HepG2 (cell line): Measurements from ENCODE around the gene PCYT2. TPM values are rescaled to one million over a fixed set of nuclear protein-coding genes. Genes with fewer than 3 reads are reported as not detected.
A peak's percentile ranks its signal among the peaks of the same experiment; 100 is the strongest.

Experiments
- ATAC-seq: fragments of 200-7000 bp; cut with Tn5 transposase; 3 replicates; pipeline ENCODE4 v1.9.1; 2020; ENCODE audit warnings: mild to moderate bottlenecking, moderate library complexity
- BruUV-seq: library from RNA; stranded (reverse); fragments of 400-500 nt; replicated peaks from 2 replicates; lab custom pipeline; 2021; lab: Mats Ljungman, UMichigan
- CTCF ChIA-PET: fragments of 300-600 bp; formaldehyde crosslinking; extraction: SDS; loops from one replicate; lab custom pipeline; 2021; ENCODE audit warnings: low total read pairs, inconsistent platforms, low intra/inter-chr PET ratio; lab: Yijun Ruan, JAX
- POLR2A ChIA-PET: fragments of 350-600 bp; sonication (Branson Sonifier 250); formaldehyde crosslinking; loops from one replicate; lab custom pipeline; 2020; ENCODE audit warnings: antibody characterized with exemption, inconsistent platforms; lab: Yijun Ruan, JAX
- DNase-seq: peaks from one replicate; pipeline ENCODE4 v3.0.0-alpha.2; 2015; ENCODE audit warnings: low spot score
- FAIRE-seq: peaks from 3 replicates; lab custom pipeline; 2011; peaks lifted over from hg19 to GRCh38; lab: Jason Lieb, UNC
- H2AFZ ChIP-seq: one replicate; pipeline ENCODE4 v1.6.1; 2011; ENCODE audit warnings: low read length, inconsistent platforms
- H3K27ac ChIP-seq: fragments of 300-600 bp; 3 replicates; pipeline ENCODE4 v1.8.0; 2011; ENCODE audit warnings: mixed run types, mild to moderate bottlenecking, mixed read lengths, low read length, inconsistent platforms; ENCODE audit not compliant: insufficient read depth; ENCODE audit errors: extremely low read length
- H3K27me3 ChIP-seq, 2 experiments: fragments of 200-600 bp in 1 of 2; 2 replicates in 1 of 2; 3 replicates in 1 of 2; pipeline versions ENCODE4 v1.6.0 to v1.8.0; 2011; ENCODE audit warnings: low read length in 2 of 2, mild to moderate bottlenecking in 2 of 2, moderate library complexity in 2 of 2, inconsistent platforms in 1 of 2; ENCODE audit not compliant: insufficient read depth in 2 of 2, control insufficient read depth in 1 of 2
- H3K36me3 ChIP-seq, 2 experiments: fragments of 200-600 bp in 1 of 2; replicated peaks in 1 of 2; 2 replicates in 1 of 2; 3 replicates in 1 of 2; pipeline versions ENCODE4 v1.5.1 to v1.8.0; 2011; ENCODE audit warnings: low read length in 2 of 2, inconsistent platforms in 1 of 2; ENCODE audit not compliant: insufficient read depth in 2 of 2, control insufficient read depth in 1 of 2
- H3K4me1 ChIP-seq: 2 replicates; pipeline ENCODE4 v1.5.1; 2012; ENCODE audit warnings: low read length, inconsistent platforms; ENCODE audit not compliant: insufficient read depth
- H3K4me2 ChIP-seq: 2 replicates; pipeline ENCODE4 v1.6.0; 2011; ENCODE audit warnings: low read depth, low read length, inconsistent platforms
- H3K4me3 ChIP-seq, 3 experiments: fragments of 200-600 bp in 1 of 3; sonication (generic), shearing (Covaris generic) in 1 of 3; replicated peaks in 1 of 3; 2 replicates each; pipeline ENCODE4 v1.5.1; 2011 to 2016; ENCODE audit warnings: low read length in 3 of 3, inconsistent platforms in 2 of 3, low read depth in 2 of 3, mild to moderate bottlenecking in 2 of 3, control low read depth in 1 of 3, mixed read lengths in 1 of 3; ENCODE audit not compliant: insufficient read depth in 1 of 3
- H3K79me2 ChIP-seq: one replicate; pipeline ENCODE4 v1.6.1; 2011; ENCODE audit warnings: low read length, inconsistent platforms; ENCODE audit not compliant: insufficient read depth
- H3K9ac ChIP-seq: 2 replicates; pipeline ENCODE4 v1.6.0; 2011; ENCODE audit warnings: mild to moderate bottlenecking, low read depth, low read length, inconsistent platforms; ENCODE audit not compliant: insufficient read depth
- H3K9me3 ChIP-seq: 2 replicates; pipeline ENCODE4 v1.5.1; 2012; ENCODE audit warnings: mild to moderate bottlenecking, low read length
- H4K20me1 ChIP-seq: 2 replicates; pipeline ENCODE4 v1.6.0; 2011; ENCODE audit warnings: inconsistent platforms, mild to moderate bottlenecking, low read length, moderate library complexity; ENCODE audit not compliant: insufficient read depth
- AKNA ChIP-seq: sonication (generic); formaldehyde crosslinking; IDR thresholded peaks from 2 replicates; pipeline ENCODE4 v1.4.0; 2020; ENCODE audit warnings: missing genetic modification reagents, borderline replicate concordance
- CENPT ChIP-seq: sonication (generic); formaldehyde crosslinking; IDR thresholded peaks from 2 replicates; pipeline ENCODE4 v1.8.0; 2022; ENCODE audit warnings: low read depth, mild to moderate bottlenecking, moderate library complexity, missing genetic modification reagents
- IKZF1 ChIP-seq: fragments of 450-650 bp; IDR thresholded peaks from 2 replicates; pipeline ENCODE4 v1.7.1; 2016
- RAD21 ChIP-seq: fragments of 450-650 bp; formaldehyde crosslinking; IDR thresholded peaks from 2 replicates; pipeline ENCODE4 v1.5.0; 2020; ENCODE audit warnings: mild to moderate bottlenecking
- SNRNP70 ChIP-seq: fragments of 200-400 bp; formaldehyde crosslinking; IDR thresholded peaks from 2 replicates; pipeline ENCODE4 v1.6.1; 2017; ENCODE audit warnings: mild to moderate bottlenecking, low read depth, low read length, moderate library complexity
- ZBTB10 ChIP-seq: sonication (generic); formaldehyde crosslinking; IDR thresholded peaks from 2 replicates; pipeline ENCODE4 v1.4.0; 2020; ENCODE audit warnings: missing genetic modification reagents, borderline replicate concordance
- ZNF441 ChIP-seq: sonication (generic); formaldehyde crosslinking; IDR thresholded peaks from 2 replicates; pipeline ENCODE4 v1.7.0; 2021; ENCODE audit warnings: missing genetic modification reagents, borderline replicate concordance
- ZNF503 ChIP-seq: sonication (generic); formaldehyde crosslinking; IDR thresholded peaks from 2 replicates; pipeline ENCODE4 v1.4.0; 2020; ENCODE audit warnings: missing genetic modification reagents
- ZNF589 ChIP-seq: sonication (generic); formaldehyde crosslinking; conservative IDR thresholded peaks from 2 replicates; pipeline ENCODE4 v1.8.0; 2022; ENCODE audit warnings: mild to moderate bottlenecking, moderate library complexity, missing genetic modification reagents
- ZSCAN30 ChIP-seq: sonication (generic); formaldehyde crosslinking; IDR thresholded peaks from 2 replicates; pipeline ENCODE4 v1.5.0; 2020; ENCODE audit warnings: mild to moderate bottlenecking, missing genetic modification reagents
- WGBS: methylation state at CpG from one replicate; pipeline ENCODE4 v1.1.6; 2017; ENCODE audit warnings: low lambda C conversion rate; 5-methylcytosine and 5-hydroxymethylcytosine counted together
- in situ Hi-C: cut with HindIII; loops from 2 replicates; pipeline ENCODE4 v1.10.0; 2017; ENCODE audit warnings: low pct_unique_long_range_greater_than_20kb; ENCODE audit not compliant: extremely low pct_ligation_motif_present
- intact Hi-C: fragments of 100-400 bp; cut with micrococcal nuclease; formaldehyde crosslinking; loops from one replicate; pipeline ENCODE4 v1.10.0; 2022; ENCODE audit not compliant: unreplicated experiment
- polyA plus RNA-seq, 8 experiments: library from polyadenylated mRNA; depleted of rRNA in 3 of 8; stranded (reverse) in 7 of 8; unstranded in 1 of 8; fragments of >200 nt; fragmentation: Illumina TruSeq in 4 of 8; extraction: Trizol in 4 of 8; gene quantifications; 2 replicates each; pipeline versions ENCODE4 v1.2.1 to v1.2.3, GENCODE V29; 2011 to 2016; ENCODE audit warnings: low read depth in 4 of 8, missing spikeins in 1 of 8, mixed read lengths in 1 of 8; ENCODE audit not compliant: insufficient read depth in 1 of 8
- total RNA-seq, 5 experiments: library from RNA; depleted of rRNA; stranded (reverse); fragments of >200 nt; fragmentation: Illumina TruSeq; extraction: Trizol; gene quantifications; 2 replicates each; pipeline ENCODE4 v1.2.3, GENCODE V29; 2016; ENCODE audit warnings: low read depth in 1 of 5
- TF ChIP-seq, protein P1 (sequence below): sonication (generic); formaldehyde crosslinking; IDR thresholded peaks from 2 replicates; pipeline ENCODE4 v1.5.0; 2020; ENCODE audit warnings: mild to moderate bottlenecking, missing genetic modification reagents

Gene PCYT2
- total and polyA plus RNA-seq, 2 of the 13 experiments (the other 11 are each of a cell fraction or from before 2014, with no cell fraction given): 147 to 297 TPM

DNA sequence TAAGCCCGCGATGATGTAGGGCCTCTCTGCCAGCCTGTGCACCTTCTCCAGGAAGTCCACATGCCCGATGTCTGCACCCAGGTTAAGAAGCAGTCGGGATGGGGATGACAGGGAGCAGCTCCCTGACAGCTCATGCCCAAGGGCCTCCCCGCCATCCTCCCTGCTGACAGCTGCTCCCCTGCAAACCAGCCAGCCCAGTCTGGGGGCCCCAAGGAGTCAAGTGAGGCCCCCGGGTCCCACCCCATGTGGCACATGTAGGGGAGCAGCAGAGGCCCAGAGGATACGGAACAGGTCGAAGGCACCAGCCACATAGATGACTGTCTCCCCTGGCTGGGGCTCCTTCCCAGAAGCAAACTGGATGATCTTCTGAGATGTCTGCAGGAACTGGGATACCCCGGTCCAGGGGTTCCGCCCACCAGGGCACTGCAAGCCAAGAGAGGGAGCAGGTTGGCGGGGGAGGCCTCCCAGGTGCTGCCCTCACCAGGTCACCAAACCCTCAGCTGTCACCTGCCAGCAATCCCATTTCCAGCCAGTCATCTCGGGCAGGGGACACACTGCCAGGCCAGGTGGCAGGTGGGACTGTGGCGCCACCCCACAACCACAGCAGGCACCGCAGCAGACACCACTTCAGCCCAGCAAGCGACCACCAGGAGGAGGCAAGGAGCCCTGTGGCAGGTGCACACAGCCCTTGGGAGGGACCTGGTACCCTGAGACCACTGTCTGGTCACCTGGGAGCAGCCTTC, 4.6 kb downstream of the PCYT2 start:
- no peak for ATAC-seq
- Histone ChIP-seq H3K27me3 (no peaks in the 10 kb centered on the region; a peak in 1 of 5 replicates), H3K9me3 (no peaks in the 10 kb centered on the region), H3K4me3 (no peak overlapping the region), H3K9ac (no peak overlapping the region), H3K4me1 (peaks cover 36% of the 10 kb centered on the region), H3K27ac (no peak overlapping the region), H2AFZ (no peak overlapping the region), H3K4me2 (no peak overlapping the region), H4K20me1 (peaks cover 14% of the 10 kb centered on the region; the same call in 1 of the 2 replicates), H3K79me2 (peaks cover 33% of the 10 kb centered on the region), H3K36me3 (peaks cover 47 to 57% of the 10 kb centered on the region in 2 experiments)
- no TSS peak for BruUV-seq
- 98% methylated on average over 5 of the region's 15 CpGs for WGBS
- intact Hi-C loops (no loop called here), in situ Hi-C loops (no loop called here)
- ChIA-PET CTCF (no interaction called here), POLR2A (interaction anchor here (1.1 to 2.0 kb wide), 2 partner anchors 11 to 18 kb away, joined by 3 to 5 read pairs; no protein-coding TSS in a partner anchor)
- no peak for FAIRE-seq
- DNase-seq: no peak
- TF ChIP-seq SNRNP70: no peak
- TF ChIP-seq IKZF1: no peak
- no peak for TF ChIP-seq ZBTB10 (CRISPR knock-in tag)
- TF ChIP-seq ZNF589 (CRISPR knock-in tag): no peak
- peak; percentile 57 for TF ChIP-seq RAD21 (CRISPR knock-in tag)
- TF ChIP-seq, protein P1, sequence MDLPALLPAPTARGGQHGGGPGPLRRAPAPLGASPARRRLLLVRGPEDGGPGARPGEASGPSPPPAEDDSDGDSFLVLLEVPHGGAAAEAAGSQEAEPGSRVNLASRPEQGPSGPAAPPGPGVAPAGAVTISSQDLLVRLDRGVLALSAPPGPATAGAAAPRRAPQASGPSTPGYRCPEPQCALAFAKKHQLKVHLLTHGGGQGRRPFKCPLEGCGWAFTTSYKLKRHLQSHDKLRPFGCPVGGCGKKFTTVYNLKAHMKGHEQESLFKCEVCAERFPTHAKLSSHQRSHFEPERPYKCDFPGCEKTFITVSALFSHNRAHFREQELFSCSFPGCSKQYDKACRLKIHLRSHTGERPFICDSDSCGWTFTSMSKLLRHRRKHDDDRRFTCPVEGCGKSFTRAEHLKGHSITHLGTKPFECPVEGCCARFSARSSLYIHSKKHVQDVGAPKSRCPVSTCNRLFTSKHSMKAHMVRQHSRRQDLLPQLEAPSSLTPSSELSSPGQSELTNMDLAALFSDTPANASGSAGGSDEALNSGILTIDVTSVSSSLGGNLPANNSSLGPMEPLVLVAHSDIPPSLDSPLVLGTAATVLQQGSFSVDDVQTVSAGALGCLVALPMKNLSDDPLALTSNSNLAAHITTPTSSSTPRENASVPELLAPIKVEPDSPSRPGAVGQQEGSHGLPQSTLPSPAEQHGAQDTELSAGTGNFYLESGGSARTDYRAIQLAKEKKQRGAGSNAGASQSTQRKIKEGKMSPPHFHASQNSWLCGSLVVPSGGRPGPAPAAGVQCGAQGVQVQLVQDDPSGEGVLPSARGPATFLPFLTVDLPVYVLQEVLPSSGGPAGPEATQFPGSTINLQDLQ (CRISPR knock-in tag): no peak
- no peak for TF ChIP-seq ZNF441 (CRISPR knock-in tag)
- no peak for TF ChIP-seq AKNA
- no peak for TF ChIP-seq CENPT (CRISPR knock-in tag)
- TF ChIP-seq ZNF503 (CRISPR knock-in tag): no peak
- TF ChIP-seq ZSCAN30: no peak
